Esophagus (tissue), 2 donors: ENCODE measurements around the gene DNAAF8. TPM values are rescaled to one million over a fixed set of nuclear protein-coding genes. Genes with fewer than 3 reads are reported as not detected.

Source experiments
- H3K27ac ChIP-seq, 2 donors: one replicate each; pipeline ENCODE4 v1.5.1; 2013; ENCODE audit warnings: low read depth in 2 of 2, mild to moderate bottlenecking in 2 of 2, inconsistent platforms in 1 of 2, low read length in 1 of 2, moderate library complexity in 1 of 2
- H3K27me3 ChIP-seq, 2 donors: one replicate each; pipeline ENCODE4 v1.6.1; 2013; ENCODE audit warnings: low read length in 2 of 2, control low read depth in 1 of 2, mild to moderate bottlenecking in 1 of 2; ENCODE audit not compliant: insufficient read depth in 2 of 2, control insufficient read depth in 1 of 2
- H3K36me3 ChIP-seq, 2 donors: one replicate each; pipeline ENCODE4 v1.6.1; 2013; ENCODE audit warnings: low read length in 1 of 2; ENCODE audit not compliant: control insufficient read depth in 2 of 2, insufficient read depth in 2 of 2
- H3K4me1 ChIP-seq, 2 donors: one replicate each; pipeline ENCODE4 v1.6.1; 2013; ENCODE audit warnings: low read length in 1 of 2; ENCODE audit not compliant: control insufficient read depth in 2 of 2, insufficient read depth in 2 of 2
- H3K4me3 ChIP-seq, 2 donors: one replicate each; pipeline ENCODE4 v1.5.1; 2013; ENCODE audit warnings: low read length in 2 of 2, mild to moderate bottlenecking in 2 of 2, low read depth in 1 of 2, moderate library complexity in 1 of 2
- H3K9me3 ChIP-seq, 2 donors: one replicate each; pipeline ENCODE4 v1.6.1; 2013; ENCODE audit warnings: mild to moderate bottlenecking in 2 of 2, low read depth in 1 of 2, low read length in 1 of 2, moderate library complexity in 1 of 2; ENCODE audit not compliant: control insufficient read depth in 2 of 2, insufficient read depth in 1 of 2
- WGBS, 2 donors: extraction: QIAGEN DNeasy Blood & Tissue Kit; methylation state at CpG; one replicate each; pipeline ENCODE4 v1.1.7; 2013; 5-methylcytosine and 5-hydroxymethylcytosine counted together
- polyA plus RNA-seq, 2 donors: library from polyadenylated mRNA; stranded (reverse); fragments of 200-250 nt; gene quantifications; one replicate each; pipeline ENCODE4 v1.2.3, GENCODE V29; 2013
- donor health status: healthy with polysubstance abuse.
- donor health status: Bipolar disorder and iron deficiency.

Gene DNAAF8
- polyA plus RNA-seq, 2 donors = 0.39 to 0.81 TPM

DNA sequence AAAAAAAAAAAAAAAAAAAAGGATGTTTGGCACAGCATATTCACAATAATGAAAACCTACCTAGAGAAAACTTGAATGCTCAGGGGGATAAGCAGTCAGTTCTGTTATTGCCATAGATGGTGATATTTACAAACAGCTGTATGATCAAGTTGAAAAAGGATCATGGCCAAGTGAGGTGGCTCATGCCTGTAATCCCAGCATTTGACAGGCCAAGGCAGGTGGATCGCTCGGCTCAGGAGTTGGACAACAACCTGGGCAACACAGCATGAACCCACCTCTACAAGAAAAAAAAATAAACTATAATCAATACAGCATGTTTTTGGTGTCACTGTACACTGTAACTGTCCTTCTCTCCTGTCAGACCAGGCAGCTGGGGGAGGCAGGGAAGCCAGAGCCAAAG, 19.3 kb upstream of the DNAAF8 start:
- 76 to 86% methylated on average over 2 of the region's 2 CpGs for whole genome bisulfite sequencing, 2 donors
- Histone ChIP-seq H3K4me1 (no peaks in the 10 kb centered on the region), H3K27me3 (no peaks in the 10 kb centered on the region), H3K27ac (no peak overlapping the region), H3K36me3 (peaks cover 5 to 14% of the 10 kb centered on the region in 2 donors), H3K4me3 (no peak overlapping the region), H3K9me3 (no peaks in the 10 kb centered on the region)

DNA sequence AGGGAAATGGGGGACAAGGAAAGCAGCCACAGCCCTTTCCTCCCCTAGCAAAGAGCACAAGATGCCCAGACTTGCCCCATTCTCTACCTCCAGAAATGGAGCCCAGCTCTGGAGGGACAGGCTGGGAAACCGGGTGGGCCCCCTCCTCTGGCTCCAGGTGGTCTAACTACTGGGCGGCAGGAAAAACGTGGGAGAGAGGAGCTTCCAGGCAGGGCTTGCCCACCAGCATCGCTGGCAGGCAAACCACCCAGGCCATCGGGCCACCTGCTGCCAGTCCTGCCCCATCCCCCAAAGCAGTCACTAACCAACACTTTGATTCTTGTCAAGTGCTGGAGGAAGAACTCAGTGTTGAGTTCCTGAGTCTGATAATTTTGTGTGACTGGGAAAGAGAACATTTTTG, 15.9 kb upstream of the DNAAF8 start:
- no peak overlapping the region for H3K4me3 ChIP-seq
- no peaks in the 10 kb centered on the region for H3K4me1 ChIP-seq
- 72 to 77% methylated on average over 5 of the region's 5 CpGs for WGBS, 2 donors
- H3K9me3 ChIP-seq = no peaks in the 10 kb centered on the region
- H3K27ac ChIP-seq = no peak overlapping the region
- H3K36me3 ChIP-seq = peaks cover 7 to 16% of the 10 kb centered on the region in 2 donors
- H3K27me3 ChIP-seq = no peaks in the 10 kb centered on the region

DNA sequence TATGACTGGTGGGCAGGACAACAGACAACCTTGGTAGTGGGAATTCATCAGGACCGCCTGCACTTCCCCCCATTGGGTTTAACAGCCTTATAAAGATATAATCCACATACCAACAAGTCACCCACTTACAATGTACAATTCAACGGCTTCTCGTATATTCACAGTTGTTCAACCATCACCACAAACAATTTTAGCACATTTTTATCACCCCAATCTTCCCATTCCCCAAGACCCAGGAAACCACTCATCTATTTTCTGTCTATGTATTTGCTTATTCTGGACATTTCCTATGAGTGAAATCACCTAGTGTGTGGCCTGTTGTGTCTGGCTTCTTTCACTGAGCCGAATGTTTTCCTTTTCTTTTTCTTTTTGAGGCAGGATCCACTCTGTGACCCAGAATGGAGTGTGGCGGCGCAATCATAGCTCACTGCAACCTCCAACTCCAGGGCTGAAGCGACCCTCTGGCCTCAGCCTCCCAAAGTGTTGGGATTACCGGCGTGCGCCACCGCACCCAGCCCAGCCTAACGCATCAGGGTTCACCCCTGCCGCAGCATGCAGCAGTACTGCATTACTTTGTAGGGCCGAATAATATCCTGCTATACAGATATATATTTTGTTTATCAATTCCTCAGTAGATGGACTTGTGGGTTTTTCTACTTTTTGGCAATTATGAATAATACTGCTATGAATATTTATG, 11.1 kb upstream of the DNAAF8 start:
- 95 to 96% methylated on average over 14 of the region's 14 CpGs for WGBS, 2 donors
- Histone ChIP-seq H3K9me3 (no peaks in the 10 kb centered on the region), H3K36me3 (peaks cover 10 to 14% of the 10 kb centered on the region in 2 donors)

DNA sequence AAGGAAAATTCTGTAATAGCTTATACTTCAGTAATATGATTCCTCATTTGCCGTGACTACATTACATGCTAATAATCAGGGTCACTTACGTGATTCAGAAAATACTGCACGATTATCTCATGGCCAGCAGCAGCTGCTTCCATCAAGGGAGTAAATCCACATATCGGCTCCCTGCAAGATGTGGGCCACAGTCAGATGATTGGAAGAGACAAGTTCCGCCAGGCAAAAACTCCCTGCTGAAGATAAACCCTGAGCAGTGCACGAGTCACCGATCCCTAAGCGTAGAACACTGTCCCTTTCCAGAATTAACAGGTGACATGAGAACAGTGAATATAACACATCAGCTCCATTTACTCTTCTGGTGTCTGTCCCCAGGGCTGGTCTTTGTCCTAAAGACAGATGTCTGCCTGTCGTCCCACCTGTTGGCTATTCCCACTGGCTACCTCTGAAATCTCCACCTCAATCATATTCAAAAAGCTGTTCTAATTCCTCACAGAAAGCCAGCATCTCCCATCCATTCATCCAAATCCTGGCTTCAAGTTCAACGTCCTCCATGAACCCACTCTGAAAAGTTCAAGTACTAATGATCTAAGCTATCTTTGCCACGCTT, 9.6 kb upstream of the DNAAF8 start:
- Histone ChIP-seq H3K4me1 (no peaks in the 10 kb centered on the region), H3K27ac (no peak overlapping the region), H3K4me3 (no peak overlapping the region), H3K36me3 (peaks cover 19 to 21% of the 10 kb centered on the region in 2 donors), H3K9me3 (no peaks in the 10 kb centered on the region), H3K27me3 (no peaks in the 10 kb centered on the region)
- 91 to 92% methylated on average over 11 of the region's 11 CpGs for WGBS, 2 donors

More for the DNA sequence above, 11.1 kb upstream of the DNAAF8 start:
- H3K4me3 ChIP-seq = no peak overlapping the region
- no peaks in the 10 kb centered on the region for H3K4me1 ChIP-seq
- no peak overlapping the region for H3K27ac ChIP-seq
- H3K27me3 ChIP-seq = no peaks in the 10 kb centered on the region

DNA sequence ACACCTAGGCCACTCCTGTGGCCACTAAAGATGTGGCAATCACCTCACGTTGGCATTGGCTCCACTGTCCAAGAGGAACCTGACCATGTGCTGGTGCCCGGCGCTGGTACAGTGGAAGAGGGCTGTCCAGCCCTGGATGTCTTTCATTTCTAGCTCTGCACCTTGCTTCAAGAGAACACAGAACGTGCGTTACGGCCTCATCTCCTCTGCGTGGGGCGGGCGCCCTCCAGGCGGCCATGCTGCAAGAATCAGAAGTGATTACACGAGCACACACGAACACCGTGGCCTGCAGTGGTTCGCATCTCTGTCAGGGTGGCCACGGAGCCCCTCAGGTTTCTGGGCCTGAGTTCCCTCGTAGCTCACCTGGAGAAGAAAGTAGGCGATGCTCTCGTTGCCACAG, 7.7 kb upstream of the DNAAF8 start:
- Histone ChIP-seq H3K4me1 (no peaks in the 10 kb centered on the region), H3K4me3 (no peak overlapping the region), H3K27me3 (no peaks in the 10 kb centered on the region), H3K9me3 (no peaks in the 10 kb centered on the region), H3K27ac (no peak overlapping the region), H3K36me3 (peaks cover 19 to 27% of the 10 kb centered on the region in 2 donors)
- 93 to 94% methylated on average over 18 of the region's 18 CpGs for WGBS, 2 donors

DNA sequence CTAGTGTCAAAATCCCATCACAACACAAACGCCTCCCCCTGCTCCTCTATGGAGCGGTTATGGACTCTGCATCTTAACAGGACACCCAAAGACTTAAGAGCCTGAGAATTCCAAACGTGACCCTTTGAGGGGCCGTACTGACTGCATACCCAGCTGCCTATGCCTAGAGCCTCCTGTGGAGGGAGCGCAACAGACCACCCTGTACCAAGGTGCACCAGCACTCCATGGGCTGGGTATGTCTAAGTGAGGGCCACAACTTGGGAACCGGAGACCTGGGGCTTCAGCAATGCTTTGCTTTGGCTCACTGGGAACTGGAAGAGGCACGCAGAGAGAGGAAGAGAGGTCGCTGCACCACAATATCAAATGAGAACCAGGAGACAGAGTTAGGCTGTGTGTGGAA, 5.7 kb upstream of the DNAAF8 start:
- Histone ChIP-seq H3K27ac (no peak overlapping the region), H3K4me3 (no peak overlapping the region), H3K27me3 (no peaks in the 10 kb centered on the region), H3K4me1 (no peaks in the 10 kb centered on the region), H3K9me3 (no peaks in the 10 kb centered on the region), H3K36me3 (peaks cover 16 to 25% of the 10 kb centered on the region in 2 donors)
- WGBS, 2 donors = 95 to 97% methylated on average over 8 of the region's 8 CpGs

DNA sequence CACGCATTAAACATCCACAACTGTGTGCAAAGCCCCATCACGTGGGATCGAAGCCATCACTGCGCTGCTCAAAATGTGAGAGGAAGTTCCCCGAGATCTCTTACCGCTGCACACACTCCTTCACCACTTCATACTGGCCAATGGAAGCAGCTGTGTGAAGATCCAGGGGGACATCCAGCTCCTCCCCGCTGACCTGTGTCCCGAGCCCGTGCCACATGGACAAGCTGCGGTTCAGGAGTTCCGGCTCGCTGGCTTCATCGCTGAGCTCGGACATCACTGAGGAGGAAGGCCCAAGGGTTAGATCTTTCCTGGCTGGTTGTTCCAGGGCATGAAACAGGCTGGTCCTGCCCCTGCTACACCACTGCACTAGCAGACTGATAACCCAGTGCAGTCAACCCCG, 4.5 kb upstream of the DNAAF8 start:
- H3K27me3 ChIP-seq = no peaks in the 10 kb centered on the region
- peaks cover 0 to under 1% of the 10 kb centered on the region in 2 donors for H3K4me1 ChIP-seq
- H3K4me3 ChIP-seq = no peak overlapping the region
- WGBS, 2 donors = 93 to 96% methylated on average over 15 of the region's 15 CpGs
- peaks cover 14 to 25% of the 10 kb centered on the region in 2 donors for H3K36me3 ChIP-seq
- H3K27ac ChIP-seq = no peak overlapping the region
- H3K9me3 ChIP-seq = no peaks in the 10 kb centered on the region

DNA sequence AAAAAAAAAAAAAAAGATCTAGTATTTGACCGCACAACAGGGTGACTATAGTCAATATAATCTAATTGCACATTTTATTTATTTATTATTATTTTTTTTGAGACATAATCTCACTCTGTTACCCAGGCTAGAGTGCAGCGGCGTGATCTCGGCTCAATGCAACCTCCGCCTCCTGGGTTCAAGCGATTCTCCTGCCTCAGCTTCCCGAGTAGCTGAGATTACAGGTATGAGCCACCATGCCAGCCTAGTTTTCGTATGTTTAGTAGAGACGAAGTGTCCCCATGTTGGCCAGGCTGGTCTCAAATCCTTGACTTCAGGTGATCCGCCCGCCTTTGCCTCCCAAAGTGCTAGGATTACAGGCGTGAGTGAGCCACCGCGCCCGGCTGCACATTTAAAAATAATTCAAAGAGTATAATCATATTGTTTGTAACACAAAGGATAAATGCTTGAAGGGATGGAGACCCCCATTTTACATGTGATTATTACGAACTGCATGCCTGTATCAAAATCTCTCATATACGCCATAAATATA, 1.1 kb upstream of the DNAAF8 start:
- Histone ChIP-seq H3K36me3 (peaks cover 8 to 12% of the 10 kb centered on the region in 2 donors), H3K4me3 (peak overlapping the region in 1 of 2 donors; percentile 94), H3K9me3 (no peaks in the 10 kb centered on the region), H3K27me3 (no peaks in the 10 kb centered on the region), H3K27ac (peak overlapping the region in 1 of 2 donors; percentile 17), H3K4me1 (peaks cover 0 to 6% of the 10 kb centered on the region in 2 donors)
- WGBS, 2 donors = 28 to 35% methylated on average over 17 of the region's 17 CpGs

DNA sequence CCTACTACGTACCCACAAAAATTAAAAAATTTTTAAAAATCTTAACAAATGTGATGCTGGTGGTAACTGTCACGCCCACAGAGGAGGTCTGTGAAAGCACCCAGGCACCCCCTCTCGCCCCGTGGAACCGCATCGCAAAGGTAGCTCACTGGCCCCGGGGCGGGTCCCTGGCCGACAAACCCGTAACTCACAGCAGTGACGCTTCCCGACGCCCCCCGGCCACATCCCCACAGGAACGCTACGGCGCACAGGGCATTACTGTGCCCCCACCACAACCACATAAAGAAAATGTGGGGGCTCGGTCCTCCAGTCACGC, 632 bp upstream of the DNAAF8 start:
- H3K36me3 ChIP-seq = peaks cover 4 to 8% of the 10 kb centered on the region in 2 donors
- H3K4me3 ChIP-seq = peak overlapping the region; percentile 90 to 94
- H3K27me3 ChIP-seq = no peaks in the 10 kb centered on the region
- no peaks in the 10 kb centered on the region for H3K9me3 ChIP-seq
- WGBS, 2 donors = 0 to 1% methylated on average over 19 of the region's 19 CpGs
- peaks cover 0 to 6% of the 10 kb centered on the region in 2 donors for H3K4me1 ChIP-seq
- H3K27ac ChIP-seq = peak overlapping the region; percentile 61 to 89
